ENCODE data around the gene SH3RF1. TPM values are rescaled to one million over a fixed set of nuclear protein-coding genes. Genes with fewer than 3 reads are reported as not detected.
A peak's percentile ranks its signal among the peaks of the same experiment; 100 is the strongest.

Gene SH3RF1
- total and polyA plus RNA-seq, 2 of the 13 experiments (the other 11 are each of a cell fraction or from before 2014, with no cell fraction given): 3.1 to 3.2 TPM

GRCh38 chr4:169250796-169251195 lies 20.0 kb downstream of the SH3RF1 start:
- no peak overlapping the region for H2AFZ ChIP-seq (ENCODE audit: low read length)
- WGBS (ENCODE audit: low lambda C conversion rate): 17% methylated on average over 1 of the region's 1 CpG
- H3K36me3 ChIP-seq (replicated peaks in 1 of 2; ENCODE audit: control insufficient read depth in 1 of 2, insufficient read depth in 2 of 2, low read length in 2 of 2): no peaks in the 10 kb centered on the region
- H3K4me3 ChIP-seq (replicated peaks in 1 of 3; ENCODE audit: insufficient read depth in 1 of 3, low read depth in 2 of 3, low read length in 3 of 3): peak overlapping the region in 1 of 3 experiments; percentile 5; a peak in 2 of 6 replicates
- H4K20me1 ChIP-seq (ENCODE audit: insufficient read depth, low read length): no peaks in the 10 kb centered on the region
- peak; percentile 27 for ATAC-seq
- H3K9me3 ChIP-seq (ENCODE audit: low read length): no peaks in the 10 kb centered on the region
- H3K4me2 ChIP-seq (ENCODE audit: low read depth, low read length): peak overlapping the region; percentile 53
- no peak for FAIRE-seq
- peaks cover 88% of the 10 kb centered on the region for H3K4me1 ChIP-seq (ENCODE audit: insufficient read depth, low read length)
- intact Hi-C loops (cut with micrococcal nuclease; ENCODE audit: unreplicated experiment): loop anchor here (2.0 to 5.0 kb wide), 2 partner anchors 18 to 178 kb away; no protein-coding TSS in a partner anchor
- H3K27me3 ChIP-seq (ENCODE audit: control insufficient read depth in 1 of 2, insufficient read depth in 2 of 2, low read length in 2 of 2): no peaks in the 10 kb centered on the region
- peaks cover 6% of the 10 kb centered on the region for H3K79me2 ChIP-seq (ENCODE audit: insufficient read depth, low read length)
- H3K9ac ChIP-seq (ENCODE audit: insufficient read depth, low read depth, low read length): peak overlapping the region; percentile 54
- peak; percentile 60 for DNase-seq (ENCODE audit: low spot score)
- POLR2A ChIA-PET: interaction anchor here (1.0 to 3.5 kb wide), 3 partner anchors 10 to 241 kb away, joined by 4 to 20 read pairs (median 4); partner anchors contain the start of genes CBR4 and SH3RF1
- BruUV-seq (replicated peaks): no TSS peak
- H3K27ac ChIP-seq (ENCODE audit: extremely low read length, insufficient read depth, low read length): peak overlapping the region; percentile 77
- in situ Hi-C loops (cut with HindIII; ENCODE audit: extremely low pct_ligation_motif_present, low pct_unique_long_range_greater_than_20kb): no loop called here
- CTCF ChIA-PET (ENCODE audit: low intra/inter-chr PET ratio, low total read pairs): no interaction called here
- no peak for TF ChIP-seq GATAD1 (CRISPR knock-in tag; IDR thresholded peaks at IDR 0.05)
- no peak for TF ChIP-seq MYNN (CRISPR knock-in tag; IDR thresholded peaks at IDR 0.05; ENCODE audit: low read depth)
- TF ChIP-seq HNF4A (CRISPR knock-in tag; IDR thresholded peaks at IDR 0.05): peak; percentile 30; the same call in 1 of the 2 replicates
- no peak for TF ChIP-seq ZC3H4 (CRISPR knock-in tag; IDR thresholded peaks at IDR 0.05; ENCODE audit: borderline replicate concordance)
- peak; percentile 18; the same call in 1 of the 2 replicates for TF ChIP-seq FOXA3 (CRISPR knock-in tag; IDR thresholded peaks at IDR 0.05)
- TF ChIP-seq CEBPG (CRISPR knock-in tag; IDR thresholded peaks at IDR 0.05): peak; percentile 30; the same call in 1 of the 2 replicates
- no peak for TF ChIP-seq ELF4 (CRISPR knock-in tag; IDR thresholded peaks at IDR 0.05; ENCODE audit: borderline replicate concordance)
- TF ChIP-seq FOXA1 (IDR thresholded peaks at IDR 0.05): no peak
- peak; percentile 49; the same call in 1 of the 2 replicates for TF ChIP-seq FOXA1 (CRISPR knock-in tag; IDR thresholded peaks at IDR 0.05)
- TF ChIP-seq HNRNPLL (IDR thresholded peaks at IDR 0.05; ENCODE audit: low read depth, low read length, poor library complexity, severe bottlenecking): no peak
- no peak for TF ChIP-seq IRF9 (CRISPR knock-in tag; IDR thresholded peaks at IDR 0.05; ENCODE audit: borderline replicate concordance)
- TF ChIP-seq RFX1 (IDR thresholded peaks at IDR 0.05): no peak
- TF ChIP-seq HOXA7 (CRISPR knock-in tag; IDR thresholded peaks at IDR 0.05): no peak
- TF ChIP-seq ZNF746 (CRISPR knock-in tag; IDR thresholded peaks at IDR 0.05): no peak
- no peak for TF ChIP-seq ZNF619 (CRISPR knock-in tag; IDR thresholded peaks at IDR 0.05)
- peak; percentile 39 for TF ChIP-seq SAP130 (CRISPR knock-in tag; IDR thresholded peaks at IDR 0.05; ENCODE audit: low read depth)
- TF ChIP-seq BHLHE40 (IDR thresholded peaks at IDR 0.05; ENCODE audit: low read length): no peak
- no peak for TF ChIP-seq HMGA1 (CRISPR knock-in tag; conservative IDR thresholded peaks at IDR 0.05)
- TF ChIP-seq MTF2 (CRISPR knock-in tag; IDR thresholded peaks at IDR 0.05; ENCODE audit: borderline replicate concordance): no peak
- TF ChIP-seq EP300 (IDR thresholded peaks at IDR 0.05; ENCODE audit: low read depth in 2 of 2, low read length in 2 of 2): peak in 1 of 2 experiments; percentile 19; a peak in 1 of 4 replicates
- no peak for TF ChIP-seq EP300 (CRISPR knock-in tag; IDR thresholded peaks at IDR 0.05; ENCODE audit: borderline replicate concordance)
- TF ChIP-seq HNRNPK (IDR thresholded peaks at IDR 0.05; ENCODE audit: low read depth, low read length, poor library complexity, severe bottlenecking): no peak
- no peak for TF ChIP-seq FOXM1 (CRISPR knock-in tag; IDR thresholded peaks at IDR 0.05)
- TF ChIP-seq MEIS1 (CRISPR knock-in tag; IDR thresholded peaks at IDR 0.05; ENCODE audit: borderline replicate concordance): peak; percentile 41; the same call in 1 of the 2 replicates
- TF ChIP-seq, protein P1, sequence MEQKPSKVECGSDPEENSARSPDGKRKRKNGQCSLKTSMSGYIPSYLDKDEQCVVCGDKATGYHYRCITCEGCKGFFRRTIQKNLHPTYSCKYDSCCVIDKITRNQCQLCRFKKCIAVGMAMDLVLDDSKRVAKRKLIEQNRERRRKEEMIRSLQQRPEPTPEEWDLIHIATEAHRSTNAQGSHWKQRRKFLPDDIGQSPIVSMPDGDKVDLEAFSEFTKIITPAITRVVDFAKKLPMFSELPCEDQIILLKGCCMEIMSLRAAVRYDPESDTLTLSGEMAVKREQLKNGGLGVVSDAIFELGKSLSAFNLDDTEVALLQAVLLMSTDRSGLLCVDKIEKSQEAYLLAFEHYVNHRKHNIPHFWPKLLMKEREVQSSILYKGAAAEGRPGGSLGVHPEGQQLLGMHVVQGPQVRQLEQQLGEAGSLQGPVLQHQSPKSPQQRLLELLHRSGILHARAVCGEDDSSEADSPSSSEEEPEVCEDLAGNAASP (CRISPR knock-in tag; IDR thresholded peaks at IDR 0.05; ENCODE audit: borderline replicate concordance): no peak

All from HepG2 (cell line).